ENCODE results near the gene ZNF428. TPM values are rescaled to one million over a fixed set of nuclear protein-coding genes. Genes with fewer than 3 reads are reported as not detected.
"Not testable (repeated sequence)": the region's sequence is repeated elsewhere in the genome, so short reads cannot be mapped to it uniquely, and the experiment has no call there.

The ZNF428 gene
- polyA plus RNA-seq, 4 donors: 75.2 to 118 (median 83.7) TPM

- DNase-seq (ENCODE audit: low read depth in 4 of 4, low spot score in 3 of 4): no peak
Measured at GRCh38 chr19:43595605-43595998, 23.8 kb downstream of the ZNF428 start.

- peak in 1 of 4 donors; percentile 39 for DNase-seq (ENCODE audit: low read depth in 4 of 4, low spot score in 3 of 4)
Measured at GRCh38 chr19:43594710-43595604, 24.5 kb downstream of the ZNF428 start.

- DNase-seq (ENCODE audit: low read depth in 4 of 4, low spot score in 3 of 4): no peak
Measured at GRCh38 chr19:43594081-43594697, 25.2 kb downstream of the ZNF428 start.

DNA sequence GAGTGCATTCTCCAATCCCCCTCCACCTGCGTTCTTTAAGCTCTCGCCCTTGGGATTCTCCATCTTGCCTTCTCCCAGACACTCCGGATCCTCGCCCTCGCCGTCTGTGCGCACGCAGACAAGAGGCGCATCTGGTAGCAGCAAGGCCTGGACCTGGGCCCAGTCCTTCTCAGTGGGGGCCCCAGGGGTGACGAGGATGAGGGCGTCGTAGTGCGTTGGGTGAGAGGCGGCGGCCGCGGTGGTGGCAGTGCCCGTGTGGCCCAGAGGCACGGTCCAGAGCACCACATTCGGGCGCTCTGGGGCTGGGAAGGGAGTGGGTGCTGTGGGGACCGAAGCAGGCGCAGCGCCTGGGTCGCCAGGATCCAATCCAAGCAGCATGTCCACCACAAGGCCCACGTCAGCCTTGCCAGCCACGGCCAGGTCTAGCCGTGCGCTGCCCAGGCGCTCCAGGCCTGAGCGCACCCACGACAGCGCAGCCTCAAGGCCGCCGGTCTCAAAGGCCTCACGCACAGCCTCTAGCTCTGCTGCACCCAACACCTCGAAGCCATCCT is 26.6 kb downstream of the ZNF428 start:
- DNase-seq (ENCODE audit: low read depth in 4 of 4, low spot score in 3 of 4): no peak

GRCh38 chr19:43591904-43592772 is 27.3 kb downstream of the ZNF428 start:
- DNase-seq (ENCODE audit: low read depth in 4 of 4, low spot score in 3 of 4): no peak

GRCh38 chr19:43589678-43590077 is 29.8 kb downstream of the ZNF428 start:
- DNase-seq (ENCODE audit: low read depth in 4 of 4, low spot score in 3 of 4): no peak

- DNase-seq (ENCODE audit: low read depth in 4 of 4, low spot score in 3 of 4): no peak
Measured at GRCh38 chr19:43589277-43589676, 30.2 kb downstream of the ZNF428 start.

- not testable (repeated sequence) for DNase-seq (ENCODE audit: low read depth in 4 of 4, low spot score in 3 of 4)
Measured at GRCh38 chr19:43587029-43587428, 32.4 kb downstream of the ZNF428 start.

- DNase-seq (ENCODE audit: low read depth in 4 of 4, low spot score in 3 of 4): no peak
Measured at GRCh38 chr19:43586346-43586745, 33.1 kb downstream of the ZNF428 start.

DNA sequence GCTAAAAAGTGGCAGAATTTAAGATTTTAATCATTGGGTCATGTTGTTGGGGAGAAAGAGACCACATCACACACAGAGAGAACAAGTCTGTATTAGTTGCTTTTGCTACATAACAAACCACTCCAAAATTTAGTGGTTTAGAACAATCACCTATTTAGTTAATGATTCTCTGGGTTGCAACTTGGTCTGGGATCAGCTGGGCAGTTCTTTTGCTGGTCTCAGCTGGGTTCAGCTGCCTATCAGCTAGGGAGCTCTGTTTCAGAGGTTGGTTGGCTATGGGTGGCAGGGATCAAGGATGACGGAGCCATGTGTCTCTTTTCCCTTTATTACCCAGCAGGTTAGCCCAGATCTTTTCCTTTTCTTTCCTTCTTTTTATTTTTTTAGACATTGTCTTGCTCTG is 34.9 kb downstream of the ZNF428 start:
- no peak for DNase-seq (ENCODE audit: low read depth in 4 of 4, low spot score in 3 of 4)

GRCh38 chr19:43582495-43582894 is 36.9 kb downstream of the ZNF428 start:
- DNase-seq (ENCODE audit: low read depth in 4 of 4, low spot score in 3 of 4): no peak

- no peak for DNase-seq (ENCODE audit: low read depth in 4 of 4, low spot score in 3 of 4)
Measured at GRCh38 chr19:43581467-43581866, 38.0 kb downstream of the ZNF428 start.

GRCh38 chr19:43578787-43579186 is 40.6 kb downstream of the ZNF428 start:
- DNase-seq (ENCODE audit: low read depth in 4 of 4, low spot score in 3 of 4): no peak

GRCh38 chr19:43575955-43576878 is 43.2 kb downstream of the ZNF428 start:
- no peak for DNase-seq (ENCODE audit: low read depth in 4 of 4, low spot score in 3 of 4)

DNA sequence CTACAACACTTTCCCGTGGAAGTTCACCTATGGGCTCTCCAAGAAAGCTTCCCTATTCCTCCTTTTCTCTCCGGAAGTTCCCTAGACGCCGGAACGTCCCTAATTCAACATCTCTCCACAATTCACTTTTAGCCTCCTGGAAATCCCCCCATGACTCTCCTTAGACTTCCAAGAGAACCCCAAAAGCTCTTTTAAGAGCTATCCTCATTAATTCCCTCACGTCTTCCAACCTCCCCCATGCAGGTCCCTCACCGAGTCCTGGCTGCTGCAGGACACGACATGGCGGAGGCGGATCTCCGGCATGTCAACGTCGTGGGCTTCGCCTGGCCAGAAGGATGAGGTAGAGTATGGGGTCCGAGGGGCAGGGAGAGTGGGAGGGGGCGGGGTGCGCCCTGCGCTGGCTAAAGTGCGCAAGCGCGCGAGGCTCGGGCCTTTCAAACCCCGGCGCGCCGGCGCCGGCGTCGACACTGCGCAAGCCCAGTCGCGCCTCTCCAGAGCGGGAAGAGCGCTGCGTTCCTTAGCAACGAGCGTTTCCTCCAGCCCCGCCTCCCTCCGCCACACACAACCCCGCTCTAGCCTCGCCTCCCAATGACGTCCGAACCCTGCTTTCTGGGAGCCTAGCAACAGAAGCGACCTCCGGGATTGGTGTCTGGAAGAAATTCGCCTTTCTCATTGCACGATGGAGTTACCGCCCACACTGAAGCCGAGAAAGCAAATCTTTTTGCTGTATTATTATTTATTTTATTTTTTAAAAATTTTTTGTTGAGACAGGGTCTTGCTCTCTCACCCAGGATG is 44.1 kb downstream of the ZNF428 start, which contains the start of the genes PINLYP and XRCC1:
TSS of gene PINLYP (plus strand) at position 646 of the 795 bp plus-strand sequence. CDS start 1,391 bp downstream, outside the sequence.
TSS of gene XRCC1 (minus strand) at position 372 of the 795 bp plus-strand sequence. CDS start at position 303, 69 bp downstream.
- peak; percentile 97 to 98 (median 98) for DNase-seq (ENCODE audit: low read depth in 4 of 4, low spot score in 3 of 4)

DNA sequence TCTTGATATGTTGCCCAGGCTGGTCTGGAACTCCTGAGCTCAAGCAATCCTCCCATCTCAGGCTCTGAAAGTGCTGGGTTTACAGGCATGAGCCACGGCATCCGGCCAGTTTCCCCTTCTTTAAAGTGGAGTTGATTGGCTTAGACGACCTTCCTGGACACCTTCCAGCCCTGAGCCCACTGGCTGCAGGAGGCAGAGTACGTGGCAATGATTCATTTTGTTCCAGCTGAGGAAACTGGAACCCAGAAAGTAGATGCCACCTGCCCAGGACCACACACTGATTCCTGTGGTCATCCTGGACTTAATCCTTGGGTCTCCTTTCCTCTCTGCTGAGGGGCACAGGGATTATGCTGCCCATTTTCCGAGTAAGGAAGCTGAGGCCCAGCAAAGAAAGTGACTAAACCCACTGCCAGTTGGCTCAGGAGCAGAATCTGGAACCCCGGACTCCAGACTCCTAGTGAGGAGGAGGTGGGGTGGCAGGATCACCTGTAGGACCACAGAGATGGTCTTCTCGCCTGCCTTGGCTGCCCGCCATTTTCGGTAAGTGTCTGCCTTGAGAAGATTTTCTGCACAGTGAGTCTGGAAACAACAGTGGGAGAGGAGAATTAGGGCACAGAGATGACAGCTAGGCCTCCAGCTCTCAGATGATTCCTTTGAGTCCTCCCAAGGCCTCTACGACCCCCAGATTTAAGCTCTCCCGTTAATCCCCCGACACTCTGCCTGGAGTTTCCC is 44.8 kb downstream of the ZNF428 start:
- DNase-seq (ENCODE audit: low read depth in 4 of 4, low spot score in 3 of 4): no peak

- DNase-seq (ENCODE audit: low read depth in 4 of 4, low spot score in 3 of 4): no peak
Measured at GRCh38 chr19:43572171-43572588, 47.2 kb downstream of the ZNF428 start.
